ENCODE measurements around the gene SLC25A11. TPM values are rescaled to one million over a fixed set of nuclear protein-coding genes. Genes with fewer than 3 reads are reported as not detected.

The SLC25A11 gene
- total RNA-seq, 1 donor from 2014 or later, result 246 TPM

DNA sequence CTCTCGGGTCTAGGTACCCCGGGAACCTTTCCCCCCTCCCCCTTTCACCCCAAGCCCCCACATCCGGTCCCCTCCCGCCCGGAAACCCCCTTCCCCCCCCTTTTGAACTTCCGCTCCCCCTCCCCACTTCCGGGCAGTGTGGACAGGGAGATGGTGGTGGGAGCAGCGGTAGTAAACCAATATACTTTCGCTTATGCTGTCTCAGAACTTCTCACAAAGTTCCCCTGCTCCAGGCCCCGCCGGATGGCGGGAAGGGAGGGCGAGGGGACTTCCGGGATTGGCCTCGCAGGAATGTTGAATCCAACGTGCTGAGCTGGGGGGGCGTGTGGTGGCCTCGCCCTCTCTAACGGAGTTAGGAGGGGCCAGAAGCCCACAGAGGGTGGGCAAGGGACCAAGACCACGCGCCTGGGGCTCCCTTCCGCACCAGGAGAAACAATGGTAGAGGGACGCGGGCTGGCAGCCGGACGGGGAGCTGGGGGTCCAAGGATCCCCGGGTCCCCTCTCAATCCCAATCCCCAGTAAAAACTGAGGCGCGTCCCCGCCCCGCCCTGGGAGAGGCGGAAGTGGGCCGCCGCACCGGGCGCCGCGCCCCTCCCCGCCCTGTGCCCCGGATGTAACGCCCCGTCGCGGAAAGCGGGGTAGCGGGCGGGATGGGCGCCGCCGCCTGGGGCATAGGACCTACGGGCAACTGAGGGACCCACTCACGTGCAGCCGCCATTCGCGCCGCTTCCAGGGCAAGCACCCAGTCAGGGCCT, 7.7 kb upstream of the SLC25A11 start:
- DNase-seq, result peak; percentile 79
- peak; percentile 28 for ATAC-seq
- intact Hi-C loops (cut with micrococcal nuclease), result no loop called here

DNA sequence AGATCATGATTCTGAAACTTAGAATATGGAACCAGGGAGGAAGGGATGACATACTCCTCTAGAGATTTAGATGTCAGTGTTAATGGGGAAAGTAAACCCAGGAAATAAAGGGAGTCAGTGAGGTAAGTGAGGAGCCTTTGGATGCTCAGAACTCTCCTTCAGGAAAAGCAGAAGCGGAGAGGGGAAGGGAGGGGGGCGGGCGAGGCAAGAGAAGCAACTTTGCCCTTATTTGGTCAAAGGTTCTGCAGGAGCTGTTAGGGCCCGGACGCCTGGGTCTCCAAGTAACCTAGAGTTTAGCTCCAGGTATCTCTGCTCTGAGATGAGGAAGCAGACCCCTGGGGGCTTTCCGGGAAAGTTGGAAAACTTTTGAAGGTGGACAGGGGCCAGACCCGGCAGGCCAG, 7.2 kb upstream of the SLC25A11 start:
- DNase-seq (no peak), ATAC-seq (no peak)
- intact Hi-C loops (cut with micrococcal nuclease), result no loop called here

DNA sequence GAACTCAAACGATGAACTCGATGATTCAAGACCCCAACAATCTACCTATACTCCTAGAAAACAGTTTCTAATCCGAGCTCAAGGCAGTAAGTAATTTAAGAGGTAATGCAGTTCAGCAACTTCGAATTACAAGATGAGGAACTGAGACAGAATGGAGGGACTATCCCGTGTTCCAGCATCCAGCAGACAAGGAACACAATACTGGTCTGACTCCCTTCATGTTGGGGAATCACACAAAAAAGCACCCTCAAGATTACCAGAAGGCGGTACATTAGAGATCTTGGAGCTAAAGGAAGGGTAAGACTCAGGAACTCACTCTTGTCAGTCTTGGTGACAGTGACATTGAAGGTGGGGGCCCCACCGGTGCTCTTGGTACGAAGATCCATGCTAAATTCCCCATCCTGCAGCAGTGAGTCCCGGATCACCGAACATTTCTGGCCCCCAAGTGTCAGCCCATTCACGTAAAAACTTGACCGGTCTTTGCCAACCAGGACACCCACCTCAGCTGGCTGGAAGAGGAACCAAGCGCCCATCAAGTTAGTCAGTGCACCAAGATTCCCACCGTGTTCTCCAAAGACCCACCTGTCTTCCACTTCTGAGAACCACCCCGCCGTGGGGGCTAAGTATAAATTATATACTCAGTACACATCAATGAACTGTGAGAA, 6.6 kb upstream of the SLC25A11 start:
- intact Hi-C loops (cut with micrococcal nuclease), result no loop called here

GRCh38 chr17:4945944-4946280, 6.1 kb upstream of the SLC25A11 start:
- intact Hi-C loops (cut with micrococcal nuclease), result no loop called here
- DNase-seq, result no peak
- ATAC-seq, result no peak

More for the DNA sequence above, 6.6 kb upstream of the SLC25A11 start:
- ATAC-seq (no peak), DNase-seq (no peak)

DNA sequence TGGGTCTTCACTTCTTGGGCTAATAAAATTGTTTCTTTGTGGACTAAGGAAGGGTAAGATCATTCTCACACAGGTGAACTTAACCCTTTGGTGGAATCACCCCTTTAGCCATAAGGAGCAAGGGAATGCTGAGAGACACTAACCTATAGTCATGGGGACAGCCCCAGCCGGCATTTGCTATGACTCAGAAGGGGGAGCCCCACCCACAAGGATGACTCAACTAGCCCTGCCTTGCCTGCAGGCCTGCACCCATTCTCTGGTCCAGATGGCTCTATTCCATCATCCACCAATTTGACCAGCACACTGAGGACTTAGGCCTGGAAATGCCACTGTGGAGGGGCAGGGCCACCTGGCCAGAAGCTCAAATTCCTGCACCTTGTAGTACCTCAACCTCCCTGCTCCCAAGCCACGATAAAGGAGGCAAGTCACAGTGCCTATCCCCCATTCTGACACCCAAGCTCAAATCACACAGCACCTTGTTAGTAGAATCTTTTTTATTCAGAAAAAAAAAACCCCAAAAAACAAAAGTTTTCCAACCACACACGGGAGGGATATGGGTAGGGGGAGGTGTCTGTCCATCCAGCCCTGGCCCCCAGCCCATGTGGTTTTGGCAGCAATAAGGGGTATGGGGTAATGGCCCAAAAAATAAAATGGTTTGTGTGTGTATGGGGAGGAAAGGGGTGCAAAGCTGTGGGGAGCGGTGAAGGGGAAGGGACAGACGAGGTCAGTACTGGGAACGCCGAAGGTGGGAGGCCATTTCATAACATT, 5.5 kb upstream of the SLC25A11 start:
- peak; percentile 72 for DNase-seq
- peak; percentile 6 for ATAC-seq
- intact Hi-C loops (cut with micrococcal nuclease), result no loop called here

GRCh38 chr17:4944554-4945175, 4.8 kb upstream of the SLC25A11 start:
- ATAC-seq, result no peak
- no peak for DNase-seq
- intact Hi-C loops (cut with micrococcal nuclease), result no loop called here

GRCh38 chr17:4944163-4944553, 4.3 kb upstream of the SLC25A11 start:
- intact Hi-C loops (cut with micrococcal nuclease), result no loop called here
- no peak for ATAC-seq
- no peak for DNase-seq

DNA sequence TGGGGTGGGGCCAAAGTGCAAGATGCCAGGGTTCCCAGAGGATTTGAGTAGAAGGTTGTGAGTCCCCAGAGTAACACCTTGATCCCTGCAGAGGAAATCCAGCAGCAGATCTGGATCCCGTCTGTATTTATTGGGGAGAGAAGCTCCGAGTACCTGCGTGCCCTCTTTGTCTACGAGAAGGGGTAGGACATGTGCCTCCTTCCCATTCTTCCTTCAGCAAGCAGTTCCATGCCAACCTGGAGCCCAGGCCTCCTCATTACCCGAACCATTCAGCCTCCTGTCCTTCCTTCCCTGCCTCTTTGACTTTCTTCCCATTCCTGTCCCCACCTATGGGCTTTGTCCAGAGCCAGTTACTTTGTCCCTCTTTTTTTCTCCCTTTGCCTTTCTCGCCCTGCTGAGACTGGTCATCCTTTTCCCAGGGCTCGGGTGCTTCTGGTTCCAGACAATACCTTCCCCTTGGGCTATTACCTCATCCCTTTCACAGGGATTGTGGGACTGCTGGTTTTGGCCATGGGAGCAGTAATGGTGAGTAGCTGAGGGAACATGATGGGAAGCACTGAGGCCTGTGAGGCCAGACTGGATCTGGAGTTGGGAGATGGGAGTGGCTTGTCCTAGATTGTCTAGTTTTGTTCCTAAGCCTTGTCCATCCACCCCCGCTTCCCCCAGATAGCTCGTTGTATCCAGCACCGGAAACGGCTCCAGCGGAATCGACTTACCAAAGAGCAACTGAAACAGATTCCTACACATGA, 3.1 kb upstream of the SLC25A11 start:
- intact Hi-C loops (cut with micrococcal nuclease), result no loop called here
- no peak for ATAC-seq
- DNase-seq, result no peak

DNA sequence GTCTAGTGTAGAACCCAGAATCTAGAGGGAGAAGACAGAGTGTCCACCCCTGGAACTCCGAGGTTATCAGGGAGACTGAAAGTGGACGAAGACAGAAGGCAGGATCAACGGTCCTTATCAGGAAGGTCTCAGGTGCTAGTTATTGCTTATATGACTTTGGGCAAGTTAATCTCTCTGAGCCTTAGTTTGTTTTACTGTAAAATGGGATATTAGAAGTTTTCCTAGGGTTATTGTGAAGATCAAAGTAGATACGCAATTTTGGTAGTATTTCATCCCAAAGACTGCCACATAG, 1.4 kb upstream of the SLC25A11 start:
- intact Hi-C loops (cut with micrococcal nuclease), result no loop called here
- no peak for DNase-seq
- ATAC-seq, result no peak

- peak; percentile 81 for DNase-seq
- intact Hi-C loops (cut with micrococcal nuclease), result no loop called here
- ATAC-seq, result peak; percentile 74
Measured at GRCh38 chr17:4940555-4941318, 891 bp upstream of the SLC25A11 start.

GRCh38 chr17:4939546-4939795, 375 bp downstream of the SLC25A11 start:
- ATAC-seq, result no peak
- intact Hi-C loops (cut with micrococcal nuclease), result no loop called here

DNA sequence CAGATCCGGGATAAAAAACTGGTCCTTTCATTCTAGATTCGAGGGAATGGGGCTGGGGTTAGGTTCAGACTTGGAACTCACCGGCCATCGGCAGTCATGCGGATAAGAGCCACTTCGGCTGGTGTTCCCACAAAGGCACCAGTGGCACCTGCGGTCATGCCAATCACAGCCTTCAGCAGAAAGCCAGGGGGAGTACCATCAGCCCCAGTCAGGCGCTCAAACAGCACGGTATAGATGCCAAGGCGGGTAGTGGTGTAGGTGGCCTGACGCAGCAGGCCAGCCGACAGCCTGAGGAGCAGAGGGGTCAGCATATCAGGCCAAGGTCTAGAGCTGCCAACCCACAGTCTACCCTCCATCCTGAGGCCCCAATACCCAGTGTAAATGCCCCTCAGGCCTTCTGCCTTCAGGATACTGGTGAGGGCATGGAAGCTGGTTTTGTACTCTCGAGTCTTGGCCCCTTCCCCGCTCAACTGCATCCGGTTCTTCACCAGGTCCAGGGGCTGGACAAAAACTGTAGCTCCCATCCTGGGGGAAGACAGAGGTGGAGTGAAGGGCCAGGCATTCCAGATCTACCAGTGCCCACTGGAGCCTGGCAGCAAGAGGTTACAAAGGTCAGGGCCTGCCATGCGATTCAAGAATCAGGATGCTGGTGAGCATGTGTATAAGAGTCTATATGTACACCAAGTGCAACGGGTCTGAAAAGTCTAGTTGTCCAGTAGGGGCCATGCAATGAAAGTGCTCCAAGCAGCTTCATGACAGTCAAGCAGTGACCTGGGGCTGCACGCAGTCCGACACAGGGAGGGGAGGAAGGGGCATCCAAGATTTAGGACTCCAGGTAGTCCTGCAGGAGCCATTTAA, 929 bp downstream of the SLC25A11 start:
- intact Hi-C loops (cut with micrococcal nuclease), result no loop called here
- ATAC-seq (peak; percentile 1), DNase-seq (peak; percentile 45)

More at GRCh38 chr17:4939546-4939795, 375 bp downstream of the SLC25A11 start:
- DNase-seq, result no peak

DNA sequence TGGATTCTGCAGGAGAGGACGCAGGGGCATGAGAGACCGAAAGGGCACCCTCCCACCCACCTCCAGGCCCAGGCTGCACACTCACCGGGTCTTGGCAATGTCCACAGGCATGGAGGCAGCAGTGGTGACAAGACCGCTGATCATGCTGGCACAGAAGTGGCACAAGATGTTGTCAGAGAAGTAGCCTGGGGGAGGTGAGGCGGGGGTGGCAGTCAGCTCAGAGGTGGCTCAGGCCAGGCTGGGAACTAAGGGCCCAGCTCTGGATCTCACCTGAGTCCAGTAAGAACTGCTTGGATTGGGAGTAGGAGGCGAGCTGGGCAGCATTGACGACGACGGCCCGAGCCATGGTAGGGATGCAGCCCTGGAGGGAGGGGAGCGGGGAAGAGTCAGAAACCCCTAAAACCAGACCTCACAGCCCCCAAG, 1.8 kb downstream of the SLC25A11 start:
- ATAC-seq (no peak), DNase-seq (no peak)
- intact Hi-C loops (cut with micrococcal nuclease), result no loop called here

DNA sequence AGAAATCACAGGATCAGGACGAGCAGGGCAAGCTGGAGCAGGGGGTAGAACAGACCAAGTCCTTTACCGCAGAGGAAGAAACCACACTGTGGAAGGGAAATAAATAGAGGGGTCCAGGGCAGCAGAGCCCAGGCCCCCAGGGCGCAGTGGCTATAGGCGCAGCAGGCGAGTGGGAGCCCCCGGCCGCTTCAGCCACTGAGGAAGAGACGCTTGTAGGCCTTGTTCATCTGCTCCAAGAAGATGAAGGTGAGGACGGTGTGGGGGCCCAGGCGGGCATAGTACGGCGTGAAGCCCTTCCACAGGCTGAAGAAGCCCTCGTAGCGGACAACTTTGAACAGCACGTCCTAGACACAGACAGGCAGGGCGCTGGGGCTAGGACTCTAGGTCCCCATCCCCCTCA, 2.3 kb downstream of the SLC25A11 start:
- DNase-seq (no peak), ATAC-seq (no peak)
- intact Hi-C loops (cut with micrococcal nuclease), result no loop called here

GRCh38 chr17:4936436-4936835, 3.4 kb downstream of the SLC25A11 start:
- DNase-seq, result no peak
- ATAC-seq, result no peak
- intact Hi-C loops (cut with micrococcal nuclease), result no loop called here

GRCh38 chr17:4935650-4936049, 4.2 kb downstream of the SLC25A11 start:
- intact Hi-C loops (cut with micrococcal nuclease), result no loop called here
- DNase-seq (no peak), ATAC-seq (no peak)

DNA sequence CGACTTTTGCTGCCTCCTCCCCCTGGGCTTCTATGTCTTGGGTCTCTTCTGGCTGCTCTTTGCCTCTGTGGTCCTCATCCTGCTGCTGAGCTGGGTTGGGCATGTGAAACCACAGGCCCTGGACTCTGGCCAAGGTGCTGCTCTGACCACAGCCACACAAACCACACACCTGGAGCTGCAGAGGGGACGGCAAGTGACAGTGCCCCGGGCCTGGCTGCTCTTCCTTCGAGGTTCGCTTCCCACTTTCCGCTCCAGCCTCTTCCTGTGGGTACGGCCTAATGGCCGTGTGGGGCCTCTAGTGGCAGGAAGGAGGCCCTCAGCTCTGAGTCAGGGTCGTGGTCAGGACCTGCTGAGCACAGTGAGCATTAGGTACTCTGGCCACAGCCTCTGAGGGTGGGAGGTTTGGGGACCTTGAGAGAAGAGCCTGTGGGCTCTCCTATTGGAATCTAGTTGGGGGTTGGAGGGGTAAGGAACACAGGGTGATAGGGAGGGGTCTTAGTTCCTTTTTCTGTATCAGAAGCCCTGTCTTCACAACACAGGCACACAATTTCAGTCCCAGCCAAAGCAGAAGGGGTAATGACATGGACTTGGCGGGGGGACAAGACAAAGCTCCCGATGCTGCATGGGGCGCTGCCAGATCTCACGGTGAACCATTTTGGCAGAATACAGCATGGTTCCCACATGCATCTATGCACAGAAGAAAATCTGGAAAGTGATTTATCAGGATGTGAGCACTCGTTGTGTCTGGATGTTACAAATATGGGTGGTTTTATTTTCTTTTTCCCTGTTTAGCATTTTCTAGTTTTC, 5.5 kb downstream of the SLC25A11 start:
- peak; percentile 25 for ATAC-seq

More for the DNA sequence above, 5.5 kb downstream of the SLC25A11 start:
- DNase-seq, result peak; percentile 64
- intact Hi-C loops (cut with micrococcal nuclease), result no loop called here

All from left ventricle myocardium superior (tissue), 1 donor.